DOHH2 (cell line): ENCODE results near the gene UBE2Q1.

Experiments used
- EZH2phosphoT487 ChIP-seq: fragments of 200-600 bp; sonication (generic); IDR thresholded peaks from 2 replicates; pipeline ENCODE4 v1.6.1; 2017; ENCODE audit warnings: borderline replicate concordance, mild to moderate bottlenecking, antibody characterized with exemption, low read length, moderate library complexity, mixed read lengths
- TF ChIP-seq, protein P1 (sequence below): fragments of 200-600 bp; sonication (generic); IDR thresholded peaks from one replicate; pipeline ENCODE4 v1.5.1; 2014; ENCODE audit warnings: antibody characterized with exemption, mild to moderate bottlenecking, low read depth, low read length; ENCODE audit not compliant: poor library complexity, severe bottlenecking

GRCh38 chr1:154605534-154605933 is 47.1 kb upstream of the UBE2Q1 start:
- TF ChIP-seq, protein P1, sequence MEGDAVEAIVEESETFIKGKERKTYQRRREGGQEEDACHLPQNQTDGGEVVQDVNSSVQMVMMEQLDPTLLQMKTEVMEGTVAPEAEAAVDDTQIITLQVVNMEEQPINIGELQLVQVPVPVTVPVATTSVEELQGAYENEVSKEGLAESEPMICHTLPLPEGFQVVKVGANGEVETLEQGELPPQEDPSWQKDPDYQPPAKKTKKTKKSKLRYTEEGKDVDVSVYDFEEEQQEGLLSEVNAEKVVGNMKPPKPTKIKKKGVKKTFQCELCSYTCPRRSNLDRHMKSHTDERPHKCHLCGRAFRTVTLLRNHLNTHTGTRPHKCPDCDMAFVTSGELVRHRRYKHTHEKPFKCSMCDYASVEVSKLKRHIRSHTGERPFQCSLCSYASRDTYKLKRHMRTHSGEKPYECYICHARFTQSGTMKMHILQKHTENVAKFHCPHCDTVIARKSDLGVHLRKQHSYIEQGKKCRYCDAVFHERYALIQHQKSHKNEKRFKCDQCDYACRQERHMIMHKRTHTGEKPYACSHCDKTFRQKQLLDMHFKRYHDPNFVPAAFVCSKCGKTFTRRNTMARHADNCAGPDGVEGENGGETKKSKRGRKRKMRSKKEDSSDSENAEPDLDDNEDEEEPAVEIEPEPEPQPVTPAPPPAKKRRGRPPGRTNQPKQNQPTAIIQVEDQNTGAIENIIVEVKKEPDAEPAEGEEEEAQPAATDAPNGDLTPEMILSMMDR: no peak
- TF ChIP-seq EZH2phosphoT487: no peak
